GM12872 (cell line): Measurements from ENCODE around the gene NUDT1.

Experiments used
- TF ChIP-seq, protein P1 (sequence below): IDR thresholded peaks from 3 replicates; pipeline ENCODE4 v1.5.1; 2011; ENCODE audit warnings: low read depth, mild to moderate bottlenecking, low read length, moderate library complexity; ENCODE audit not compliant: insufficient read depth

The NUDT1 gene

DNA sequence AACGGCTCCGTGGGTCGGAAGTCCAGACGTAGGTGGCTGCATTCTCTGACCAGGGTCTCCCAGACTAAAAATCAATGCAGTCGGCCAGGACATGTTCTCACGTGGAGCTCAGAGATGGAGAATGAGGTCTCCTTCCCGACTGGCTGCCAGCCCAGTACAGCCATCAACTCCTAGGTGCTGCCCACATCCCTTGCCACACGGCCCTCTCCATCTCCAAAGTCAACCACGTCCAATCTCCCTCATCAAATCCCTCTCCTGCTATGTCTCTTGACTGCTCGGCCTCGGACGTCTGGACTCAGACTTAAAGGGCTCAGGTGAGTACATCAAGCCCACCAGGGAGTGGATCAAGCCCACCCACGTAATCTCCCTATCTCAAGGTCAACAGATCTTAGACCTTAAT lies 16.2 kb upstream of the NUDT1 start:
- TF ChIP-seq, protein P1, sequence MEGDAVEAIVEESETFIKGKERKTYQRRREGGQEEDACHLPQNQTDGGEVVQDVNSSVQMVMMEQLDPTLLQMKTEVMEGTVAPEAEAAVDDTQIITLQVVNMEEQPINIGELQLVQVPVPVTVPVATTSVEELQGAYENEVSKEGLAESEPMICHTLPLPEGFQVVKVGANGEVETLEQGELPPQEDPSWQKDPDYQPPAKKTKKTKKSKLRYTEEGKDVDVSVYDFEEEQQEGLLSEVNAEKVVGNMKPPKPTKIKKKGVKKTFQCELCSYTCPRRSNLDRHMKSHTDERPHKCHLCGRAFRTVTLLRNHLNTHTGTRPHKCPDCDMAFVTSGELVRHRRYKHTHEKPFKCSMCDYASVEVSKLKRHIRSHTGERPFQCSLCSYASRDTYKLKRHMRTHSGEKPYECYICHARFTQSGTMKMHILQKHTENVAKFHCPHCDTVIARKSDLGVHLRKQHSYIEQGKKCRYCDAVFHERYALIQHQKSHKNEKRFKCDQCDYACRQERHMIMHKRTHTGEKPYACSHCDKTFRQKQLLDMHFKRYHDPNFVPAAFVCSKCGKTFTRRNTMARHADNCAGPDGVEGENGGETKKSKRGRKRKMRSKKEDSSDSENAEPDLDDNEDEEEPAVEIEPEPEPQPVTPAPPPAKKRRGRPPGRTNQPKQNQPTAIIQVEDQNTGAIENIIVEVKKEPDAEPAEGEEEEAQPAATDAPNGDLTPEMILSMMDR = no peak

DNA sequence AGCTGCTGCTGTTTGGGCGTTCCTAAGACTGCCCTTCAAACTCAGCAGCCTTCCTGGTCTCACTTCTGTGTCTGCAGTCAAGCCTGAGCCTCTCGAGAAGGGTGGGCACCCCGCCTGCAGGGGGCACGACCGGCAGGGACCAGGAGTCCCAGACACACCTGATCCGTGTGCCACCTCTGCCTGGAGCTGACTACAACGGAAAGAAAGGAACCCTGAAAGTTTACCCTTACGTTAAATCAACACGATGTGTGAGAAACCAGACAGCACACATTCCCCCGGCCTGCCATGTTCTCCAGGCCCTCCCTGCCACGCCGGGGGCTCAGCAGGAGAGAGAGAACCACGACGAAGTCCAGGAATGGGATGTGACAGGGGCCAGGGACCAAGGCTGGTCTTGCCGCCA lies 14.3 kb upstream of the NUDT1 start:
- TF ChIP-seq, protein P1 = no peak

DNA sequence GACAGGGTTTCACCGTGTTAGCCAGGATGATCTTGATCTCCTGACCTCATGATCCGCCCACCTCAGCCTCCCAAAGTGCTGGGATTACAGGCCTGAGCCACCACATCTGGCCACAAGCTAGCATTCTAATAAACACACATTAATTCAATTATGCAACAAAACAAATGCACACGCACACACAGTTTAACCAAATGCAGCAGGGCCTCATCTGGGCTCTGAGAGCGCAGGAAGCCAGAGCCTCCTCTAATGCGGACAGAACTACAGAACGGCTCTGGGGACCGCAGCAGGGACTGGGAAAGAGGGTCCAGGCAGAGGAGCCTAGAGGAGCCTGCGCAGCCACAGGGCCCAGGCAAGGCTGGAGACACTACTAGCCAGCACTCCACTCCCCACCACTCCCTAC lies 13.1 kb upstream of the NUDT1 start:
- TF ChIP-seq, protein P1 = no peak

GRCh38 chr7:2229467-2229866 lies 12.6 kb upstream of the NUDT1 start:
- TF ChIP-seq, protein P1 = no peak

- TF ChIP-seq, protein P1 = no peak
Observed at GRCh38 chr7:2230226-2230625, 11.8 kb upstream of the NUDT1 start.

- TF ChIP-seq, protein P1 = no peak
Observed at GRCh38 chr7:2230882-2231281, 11.1 kb upstream of the NUDT1 start.

- TF ChIP-seq, protein P1 = no peak
Observed at GRCh38 chr7:2231992-2232765, 9.8 kb upstream of the NUDT1 start.
